ENCODE results near the gene SLFN12L.

- TF ChIP-seq MXI1 (IDR thresholded peaks at IDR 0.05; ENCODE audit: low read depth, low read length), result no peak
- no peak for TF ChIP-seq SMARCA5 (IDR thresholded peaks at IDR 0.05)
- TF ChIP-seq POLR2A (IDR thresholded peaks at IDR 0.05; ENCODE audit: low read depth, low read length), result no peak
- no peak for TF ChIP-seq REST (IDR thresholded peaks at IDR 0.05; ENCODE audit: low read depth, low read length)
- no peak for TF ChIP-seq POLR2AphosphoS5 (IDR thresholded peaks at IDR 0.05; ENCODE audit: low read length)
- no peak for TF ChIP-seq CTCF (IDR thresholded peaks at IDR 0.05 in 2 of 3, conservative IDR thresholded peaks at IDR 0.05 in 1 of 3; ENCODE audit: control insufficient read depth in 2 of 3, extremely low read depth in 1 of 3, insufficient read depth in 1 of 3, low read depth in 3 of 3, low read length in 3 of 3)
- no peak for TF ChIP-seq NR2C2 (IDR thresholded peaks at IDR 0.05; ENCODE audit: borderline replicate concordance, control insufficient read depth, insufficient read length, low read depth)
- no peak for TF ChIP-seq NFYB (IDR thresholded peaks at IDR 0.05; ENCODE audit: insufficient read depth, low read depth, low read length)
- TF ChIP-seq ETV6 (conservative IDR thresholded peaks at IDR 0.05 in 1 of 2, IDR thresholded peaks at IDR 0.05 in 1 of 2; ENCODE audit: borderline replicate concordance in 1 of 2, low read depth in 1 of 2), result no peak
- TF ChIP-seq ZNF274 (IDR thresholded peaks at IDR 0.05; ENCODE audit: insufficient read depth, insufficient read length), result no peak
- TF ChIP-seq NR2F1 (conservative IDR thresholded peaks at IDR 0.05), result no peak
- no peak for TF ChIP-seq ASH2L (IDR thresholded peaks at IDR 0.05; ENCODE audit: borderline replicate concordance, low read depth)
- TF ChIP-seq JUND (IDR thresholded peaks at IDR 0.05; ENCODE audit: low read depth, low read length), result no peak
Observed at GRCh38 chr17:35438433-35438832, 99.0 kb downstream of the SLFN12L start.

All from GM12878 (cell line).